ENCODE measurements around the gene SPAAR.

The SPAAR gene, protein sequence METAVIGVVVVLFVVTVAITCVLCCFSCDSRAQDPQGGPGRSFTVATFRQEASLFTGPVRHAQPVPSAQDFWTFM

DNA sequence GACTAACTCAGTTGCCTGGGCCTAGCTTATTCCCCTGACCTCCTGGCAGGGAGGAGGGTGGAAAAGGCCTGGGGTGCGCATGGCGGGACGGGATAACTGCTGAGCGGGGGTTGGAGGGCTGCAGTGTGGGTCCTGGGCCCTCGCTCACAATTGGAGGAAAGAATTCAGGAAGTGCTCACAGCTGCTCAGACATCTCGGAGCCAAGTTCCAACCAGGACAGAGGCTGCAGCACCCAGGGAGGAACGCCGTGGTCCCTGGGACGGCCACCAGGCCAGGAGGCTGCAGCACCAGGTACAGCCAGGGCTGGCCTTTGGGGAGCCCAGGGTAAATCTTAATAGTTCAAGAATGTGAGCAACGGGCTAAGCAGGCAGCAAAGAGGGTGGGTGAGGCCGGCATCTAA, at the start of gene SPAAR:
Gene SPAAR (plus strand): TSS at position 217 of the 400 bp plus-strand sequence. CDS start 974 bp downstream, outside the sequence.
- TF ChIP-seq, protein P1, sequence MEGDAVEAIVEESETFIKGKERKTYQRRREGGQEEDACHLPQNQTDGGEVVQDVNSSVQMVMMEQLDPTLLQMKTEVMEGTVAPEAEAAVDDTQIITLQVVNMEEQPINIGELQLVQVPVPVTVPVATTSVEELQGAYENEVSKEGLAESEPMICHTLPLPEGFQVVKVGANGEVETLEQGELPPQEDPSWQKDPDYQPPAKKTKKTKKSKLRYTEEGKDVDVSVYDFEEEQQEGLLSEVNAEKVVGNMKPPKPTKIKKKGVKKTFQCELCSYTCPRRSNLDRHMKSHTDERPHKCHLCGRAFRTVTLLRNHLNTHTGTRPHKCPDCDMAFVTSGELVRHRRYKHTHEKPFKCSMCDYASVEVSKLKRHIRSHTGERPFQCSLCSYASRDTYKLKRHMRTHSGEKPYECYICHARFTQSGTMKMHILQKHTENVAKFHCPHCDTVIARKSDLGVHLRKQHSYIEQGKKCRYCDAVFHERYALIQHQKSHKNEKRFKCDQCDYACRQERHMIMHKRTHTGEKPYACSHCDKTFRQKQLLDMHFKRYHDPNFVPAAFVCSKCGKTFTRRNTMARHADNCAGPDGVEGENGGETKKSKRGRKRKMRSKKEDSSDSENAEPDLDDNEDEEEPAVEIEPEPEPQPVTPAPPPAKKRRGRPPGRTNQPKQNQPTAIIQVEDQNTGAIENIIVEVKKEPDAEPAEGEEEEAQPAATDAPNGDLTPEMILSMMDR (IDR thresholded peaks at IDR 0.05): no peak

DNA sequence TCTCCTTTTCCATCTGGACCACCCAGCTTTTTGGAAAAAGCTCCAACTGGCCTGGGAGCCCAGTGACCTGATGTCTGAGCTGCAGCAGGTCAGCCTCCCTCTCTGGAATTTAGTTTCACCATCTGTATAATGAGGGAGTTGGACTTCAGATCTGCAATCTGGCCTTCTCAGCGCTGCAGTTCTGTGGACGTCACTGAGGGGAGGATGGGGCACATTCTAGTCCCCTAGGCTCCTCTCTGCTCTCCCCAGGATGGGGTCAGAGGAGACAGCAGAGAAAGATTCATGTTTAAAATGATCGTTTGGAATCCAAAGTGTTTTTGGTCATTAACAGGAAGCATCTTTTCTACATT, 49.3 kb upstream of the SPAAR start:
- TF ChIP-seq, protein P1 (IDR thresholded peaks at IDR 0.05): no peak

DNA sequence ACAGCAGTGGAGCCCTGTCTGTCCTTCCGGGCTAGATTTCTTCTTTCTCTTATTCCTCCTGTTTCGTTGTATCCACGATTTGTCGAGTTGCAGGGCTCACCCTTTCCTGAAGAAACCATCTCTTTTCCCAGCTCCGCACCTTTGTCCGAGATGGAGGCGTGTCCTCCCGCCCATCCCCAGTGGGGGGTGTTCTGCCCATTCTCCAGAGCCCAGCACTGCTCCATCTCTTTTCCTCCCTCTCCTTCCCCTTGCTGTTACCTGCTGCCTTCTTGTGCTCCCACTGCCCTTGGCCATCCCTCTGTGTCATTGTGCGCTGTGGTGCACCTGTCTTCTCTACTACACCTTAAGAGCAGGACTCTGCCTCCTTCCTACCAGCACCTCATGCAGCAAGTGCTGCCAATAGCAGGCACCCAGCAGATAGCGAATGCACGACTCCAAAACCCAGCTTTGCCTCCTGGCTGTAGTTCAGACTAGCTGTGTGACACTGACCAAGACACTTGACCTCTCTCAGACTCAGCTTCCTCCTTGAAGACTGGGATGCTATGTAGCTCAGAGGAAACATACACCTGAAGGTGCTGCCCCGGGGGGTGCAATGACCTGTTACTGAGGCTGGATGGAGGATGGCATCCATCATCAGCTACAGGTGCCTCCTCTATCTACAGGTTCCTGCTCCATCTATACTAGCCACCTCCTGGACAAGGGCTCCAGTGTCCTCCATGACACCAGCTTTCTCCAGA, 48.0 kb upstream of the SPAAR start:
- TF ChIP-seq, protein P1 (IDR thresholded peaks at IDR 0.05): no peak

DNA sequence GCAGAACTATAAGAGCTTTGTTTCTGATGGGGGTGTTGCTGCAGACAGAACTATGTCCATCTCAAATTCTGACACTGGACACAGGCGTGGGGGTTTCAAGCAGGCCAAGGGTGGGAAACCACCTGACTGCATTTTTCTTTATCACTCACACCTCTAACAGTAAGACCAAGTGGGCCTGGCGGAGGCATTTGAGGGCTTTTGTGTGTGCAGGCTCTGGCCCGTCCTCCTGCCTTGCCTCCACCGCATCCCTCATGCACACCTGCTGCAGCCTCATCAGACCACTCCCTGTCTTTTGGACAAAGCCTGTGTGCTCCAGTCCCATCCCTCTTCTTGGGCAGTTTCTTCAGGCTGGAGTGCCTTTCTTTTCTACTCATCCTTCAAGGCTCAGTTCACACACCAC, 47.0 kb upstream of the SPAAR start:
- TF ChIP-seq, protein P1 (IDR thresholded peaks at IDR 0.05): no peak

DNA sequence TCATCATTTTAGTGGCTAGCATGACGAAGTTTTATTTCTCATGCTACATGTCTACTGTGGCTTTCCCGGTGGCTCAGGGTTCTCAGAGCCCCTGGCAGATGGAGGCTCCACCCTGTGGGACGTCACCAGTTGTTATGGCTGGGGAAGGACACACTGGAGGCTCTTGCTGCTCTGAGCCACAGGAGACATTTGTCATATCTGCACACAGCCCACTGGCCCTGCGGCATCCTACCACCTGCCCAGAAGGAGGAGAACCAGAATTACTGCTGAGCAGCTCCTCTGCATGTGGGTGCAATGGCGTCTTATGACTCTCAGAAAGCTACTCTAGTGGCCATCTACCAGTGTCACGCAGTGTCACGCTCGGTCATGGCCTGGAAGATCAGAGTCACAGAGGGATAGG, 45.7 kb upstream of the SPAAR start:
- TF ChIP-seq, protein P1 (IDR thresholded peaks at IDR 0.05): no peak

DNA sequence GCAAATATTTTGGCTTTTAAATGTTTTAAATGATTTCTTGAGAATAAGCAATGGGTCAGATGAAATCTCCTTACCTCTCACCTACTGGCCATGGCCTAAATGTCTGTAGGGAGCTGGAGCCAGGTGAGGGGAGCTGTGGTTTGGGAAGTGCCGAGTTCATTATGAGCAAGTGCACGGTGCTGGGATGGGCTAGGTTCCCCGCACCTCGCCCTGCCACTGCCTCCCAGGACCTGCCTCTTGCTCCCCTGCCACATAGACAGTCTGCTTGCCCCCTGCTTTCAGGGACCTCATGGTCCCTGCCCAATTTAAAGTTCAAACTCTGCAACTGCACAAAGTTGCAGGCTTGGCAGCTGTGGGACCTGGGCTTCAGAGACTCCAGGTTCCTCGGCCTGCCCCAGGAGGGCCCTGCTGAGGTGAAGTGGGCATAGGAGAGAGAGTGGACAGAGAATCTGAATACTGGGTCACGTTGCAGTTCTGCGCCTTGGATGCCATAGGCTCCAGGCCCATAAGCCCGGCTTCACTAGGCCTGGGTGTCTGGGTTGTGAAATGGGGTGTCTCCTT, 44.5 kb upstream of the SPAAR start:
- TF ChIP-seq, protein P1 (IDR thresholded peaks at IDR 0.05): no peak

DNA sequence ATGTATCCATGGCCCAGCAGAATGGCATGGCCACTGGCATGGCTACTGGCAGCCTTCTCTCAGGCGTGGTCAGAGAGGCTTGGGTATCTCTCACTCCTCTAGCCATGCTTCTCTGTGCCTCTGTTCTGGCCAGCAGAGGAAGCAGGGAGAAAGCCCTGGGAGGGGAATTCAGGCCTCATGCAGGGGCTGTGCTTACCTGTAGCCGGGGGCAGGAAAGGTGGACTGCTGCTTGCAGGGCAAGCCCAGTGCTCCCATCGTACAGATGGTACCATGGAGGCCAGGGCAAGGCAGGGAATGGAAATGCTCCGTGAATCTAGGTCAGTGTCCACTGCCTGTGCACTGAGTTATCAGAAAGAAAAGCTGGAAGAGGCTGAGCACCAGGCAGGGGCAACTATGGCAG, 41.8 kb upstream of the SPAAR start:
- TF ChIP-seq, protein P1 (IDR thresholded peaks at IDR 0.05): no peak

Data from LNCAP (cell line).